Measurements from ENCODE around the gene JPT1. TPM values are rescaled to one million over a fixed set of nuclear protein-coding genes. Genes with fewer than 3 reads are reported as not detected.

JPT1 gene
- total RNA-seq, 1 donor from 2014 or later = 23.0 TPM

DNA sequence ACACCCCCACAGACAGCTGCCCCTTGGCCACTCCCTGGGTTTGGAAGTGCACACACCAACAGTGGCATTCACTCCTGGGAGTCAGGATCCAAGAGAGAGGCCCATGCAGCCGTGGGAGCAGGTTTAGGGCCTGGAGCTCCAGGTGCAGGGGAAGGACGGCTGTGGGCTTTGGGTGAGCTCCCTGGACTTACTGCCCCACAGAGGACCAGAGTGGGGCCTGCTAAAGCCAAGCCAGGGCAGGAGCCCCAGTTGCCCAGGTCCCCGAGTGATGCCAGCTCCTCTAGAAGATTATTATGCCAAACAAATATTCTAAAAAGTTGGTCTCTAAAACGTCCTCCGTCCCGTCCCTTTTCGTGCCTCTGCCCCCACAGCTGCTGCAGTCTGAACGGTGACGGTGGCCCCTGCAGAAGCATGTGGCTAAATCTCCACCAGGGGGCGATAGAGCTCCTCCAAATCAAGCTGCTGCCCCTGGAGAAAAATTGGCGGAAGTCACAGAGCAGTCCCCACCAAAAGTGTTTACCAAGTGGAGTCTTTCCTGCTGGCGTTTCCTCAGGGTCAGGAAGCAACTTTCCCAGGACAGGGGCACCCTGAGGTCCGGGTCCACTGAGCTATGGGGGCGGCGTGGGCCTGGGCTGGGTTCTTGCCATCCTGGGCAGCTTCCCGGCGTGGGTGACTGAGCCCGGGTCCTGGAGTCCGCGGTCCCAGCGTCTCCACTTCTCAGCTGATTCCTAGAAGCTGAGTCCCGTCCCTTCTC, 40.3 kb downstream of the JPT1 start:
- Histone ChIP-seq H3K27ac (peak overlapping the region; percentile 68 to 84), H3K36me3 (peaks cover 3 to 5% of the 10 kb centered on the region in 2 donors), H3K4me1 (peaks cover 3 to 30% of the 10 kb centered on the region in 2 donors), H3K9me3 (no peaks in the 10 kb centered on the region), H3K4me3 (peak overlapping the region; percentile 45 to 70), H3K27me3 (no peaks in the 10 kb centered on the region)
- TF ChIP-seq, protein P1, sequence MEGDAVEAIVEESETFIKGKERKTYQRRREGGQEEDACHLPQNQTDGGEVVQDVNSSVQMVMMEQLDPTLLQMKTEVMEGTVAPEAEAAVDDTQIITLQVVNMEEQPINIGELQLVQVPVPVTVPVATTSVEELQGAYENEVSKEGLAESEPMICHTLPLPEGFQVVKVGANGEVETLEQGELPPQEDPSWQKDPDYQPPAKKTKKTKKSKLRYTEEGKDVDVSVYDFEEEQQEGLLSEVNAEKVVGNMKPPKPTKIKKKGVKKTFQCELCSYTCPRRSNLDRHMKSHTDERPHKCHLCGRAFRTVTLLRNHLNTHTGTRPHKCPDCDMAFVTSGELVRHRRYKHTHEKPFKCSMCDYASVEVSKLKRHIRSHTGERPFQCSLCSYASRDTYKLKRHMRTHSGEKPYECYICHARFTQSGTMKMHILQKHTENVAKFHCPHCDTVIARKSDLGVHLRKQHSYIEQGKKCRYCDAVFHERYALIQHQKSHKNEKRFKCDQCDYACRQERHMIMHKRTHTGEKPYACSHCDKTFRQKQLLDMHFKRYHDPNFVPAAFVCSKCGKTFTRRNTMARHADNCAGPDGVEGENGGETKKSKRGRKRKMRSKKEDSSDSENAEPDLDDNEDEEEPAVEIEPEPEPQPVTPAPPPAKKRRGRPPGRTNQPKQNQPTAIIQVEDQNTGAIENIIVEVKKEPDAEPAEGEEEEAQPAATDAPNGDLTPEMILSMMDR (IDR thresholded peaks at IDR 0.05) = peak; percentile 93 to 95 (median 95)
- intact Hi-C loops (cut with DNase I) = loop anchor here (1.0 to 5.0 kb wide), 5 partner anchors 17 to 158 kb away; partner anchors contain the start of genes MIF4GD and NT5C
- peak; percentile 53 to 95 for DNase-seq (ENCODE audit: low spot score in 2 of 2)

DNA sequence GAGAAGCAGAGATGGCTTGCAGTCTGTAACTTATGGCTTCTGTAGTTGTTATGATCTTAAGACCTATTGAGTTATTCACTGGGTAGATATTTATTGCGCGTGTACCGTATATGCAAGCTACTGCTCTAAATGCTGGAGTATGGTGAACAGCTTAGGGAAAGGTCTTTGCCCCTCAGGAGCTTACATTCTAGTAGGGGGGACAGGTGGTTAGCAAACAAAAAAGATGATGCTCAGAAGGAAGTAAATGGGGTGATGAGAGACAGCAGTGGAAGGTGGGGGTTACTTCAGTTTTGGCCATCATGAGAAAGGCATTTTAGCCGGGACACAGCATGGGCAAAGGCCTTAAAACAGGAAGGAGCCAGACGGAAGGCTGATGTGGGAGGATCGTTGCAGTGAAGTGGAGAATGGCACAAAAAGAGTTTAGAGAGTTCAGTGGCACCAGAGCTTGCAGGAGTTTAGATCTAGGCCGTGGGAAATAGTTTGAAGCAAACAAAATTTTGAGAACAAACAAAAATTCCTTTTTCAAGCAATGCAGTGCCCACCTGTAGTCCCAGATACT, 42.5 kb downstream of the JPT1 start:
- Histone ChIP-seq H3K27ac (no peak overlapping the region), H3K9me3 (no peaks in the 10 kb centered on the region), H3K4me1 (peaks cover 3 to 30% of the 10 kb centered on the region in 2 donors), H3K4me3 (no peak overlapping the region), H3K36me3 (no peaks in the 10 kb centered on the region), H3K27me3 (no peaks in the 10 kb centered on the region)
- no peak for DNase-seq (ENCODE audit: low spot score in 2 of 2)
- TF ChIP-seq, protein P1 (IDR thresholded peaks at IDR 0.05) = no peak
- intact Hi-C loops (cut with DNase I) = loop anchor here (5.0 kb wide), 1 partner anchor 160 kb away; the partner anchor contains the start of gene MIF4GD

DNA sequence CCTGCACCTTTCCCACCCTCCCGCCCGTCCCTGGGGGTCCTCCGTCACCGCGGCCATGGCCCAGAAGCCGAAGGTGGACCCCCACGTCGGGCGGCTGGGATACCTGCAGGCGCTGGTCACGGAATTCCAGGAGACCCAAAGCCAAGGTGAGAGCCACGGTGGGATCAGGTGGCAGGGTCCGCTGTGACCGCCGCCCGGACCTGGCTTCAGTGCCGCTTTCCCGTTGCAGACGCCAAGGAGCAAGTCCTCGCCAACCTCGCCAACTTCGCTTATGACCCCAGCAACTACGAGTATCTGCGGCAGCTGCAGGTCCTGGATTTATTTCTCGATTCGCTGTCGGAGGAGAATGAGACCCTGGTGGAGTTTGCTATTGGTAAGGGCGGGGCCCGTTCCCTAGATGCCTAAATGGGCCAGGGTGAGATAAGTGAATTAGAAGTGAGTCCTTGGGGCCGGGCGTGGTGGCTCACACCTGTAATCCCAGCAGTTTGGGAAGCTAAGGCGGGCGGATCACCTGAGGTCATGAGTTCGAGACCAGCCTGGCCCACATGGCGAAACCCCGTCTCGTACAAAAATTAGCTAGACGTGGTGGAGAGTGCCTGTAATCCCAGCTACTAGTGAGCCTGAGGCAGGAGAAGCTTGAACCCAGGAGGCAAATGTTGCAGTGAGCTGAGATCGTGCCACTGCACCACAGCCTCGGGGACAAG, 43.9 kb downstream of the JPT1 start:
- Histone ChIP-seq H3K4me3 (peak overlapping the region; percentile 93 to 94), H3K4me1 (peaks cover 3 to 31% of the 10 kb centered on the region in 2 donors), H3K9me3 (no peaks in the 10 kb centered on the region), H3K36me3 (no peaks in the 10 kb centered on the region), H3K27ac (peak overlapping the region; percentile 41 to 44), H3K27me3 (no peaks in the 10 kb centered on the region)
- TF ChIP-seq, protein P1 (IDR thresholded peaks at IDR 0.05) = no peak
- intact Hi-C loops (cut with DNase I) = loop anchor here (5.0 kb wide), 1 partner anchor 162 kb away; the partner anchor contains the start of gene MIF4GD
- DNase-seq (ENCODE audit: low spot score in 2 of 2) = no peak

DNA sequence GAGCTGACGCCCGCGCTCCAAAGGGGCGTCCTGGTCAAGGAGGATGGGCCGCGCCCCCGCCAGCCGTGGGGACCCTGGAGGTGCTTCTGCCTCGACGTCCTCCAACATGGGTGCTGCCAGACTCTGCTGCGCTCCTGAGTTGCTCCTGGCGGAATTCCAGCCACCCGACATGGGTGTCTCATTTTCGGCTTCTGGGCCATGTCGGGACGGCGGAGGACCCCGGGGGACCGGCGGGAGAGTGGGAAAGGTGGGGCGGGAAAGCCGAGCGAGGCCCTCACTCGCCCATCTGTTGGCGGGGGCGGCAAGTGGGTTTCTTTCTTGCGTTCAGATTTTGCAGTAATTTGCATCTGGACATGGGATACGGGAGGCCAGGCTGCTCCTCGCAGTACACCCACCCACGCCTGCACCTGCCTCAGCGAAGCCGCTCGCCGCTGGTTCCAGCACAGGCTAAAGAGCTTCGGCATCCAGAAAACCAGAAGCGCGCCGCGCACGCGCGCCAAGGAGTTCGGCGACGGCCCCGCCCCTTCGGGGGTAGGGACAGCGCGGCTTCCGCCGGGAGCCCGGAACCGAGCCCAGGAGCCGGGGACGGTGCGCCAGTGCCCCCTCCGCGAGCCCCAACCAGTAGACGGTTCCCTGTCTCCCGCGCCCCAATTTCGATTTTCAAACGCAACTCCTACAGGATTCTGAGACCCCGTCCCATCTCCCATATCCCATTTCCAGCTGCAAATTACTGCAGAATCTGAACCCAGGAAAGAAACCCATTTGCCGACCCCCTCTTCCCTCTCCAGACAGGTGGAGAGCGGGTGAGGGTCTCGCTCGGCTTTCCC, 44.7 kb downstream of the JPT1 start, which contains the start of gene ARMC7:
Gene ARMC7 (plus strand): TSS at position 563 of the 827 bp plus-strand sequence. CDS start 320 bp downstream, outside the sequence.
- TF ChIP-seq, protein P1 (IDR thresholded peaks at IDR 0.05) = no peak
- Histone ChIP-seq H3K4me1 (peaks cover 3 to 24% of the 10 kb centered on the region in 2 donors), H3K27ac (peak within 1 kb of the TSS; percentile 41 to 44), H3K36me3 (no peaks in the 10 kb centered on the region), H3K4me3 (peak within 1 kb of the TSS; percentile 93 to 94), H3K9me3 (no peaks in the 10 kb centered on the region), H3K27me3 (no peaks in the 10 kb centered on the region)
- intact Hi-C loops (cut with DNase I) = loop anchor here (2.0 to 5.0 kb wide), 3 partner anchors 63 to 163 kb away; partner anchors contain the start of genes ATP5PD, KCTD2 and MIF4GD
- peak; percentile 48 to 93 for DNase-seq (ENCODE audit: low spot score in 2 of 2)

DNA sequence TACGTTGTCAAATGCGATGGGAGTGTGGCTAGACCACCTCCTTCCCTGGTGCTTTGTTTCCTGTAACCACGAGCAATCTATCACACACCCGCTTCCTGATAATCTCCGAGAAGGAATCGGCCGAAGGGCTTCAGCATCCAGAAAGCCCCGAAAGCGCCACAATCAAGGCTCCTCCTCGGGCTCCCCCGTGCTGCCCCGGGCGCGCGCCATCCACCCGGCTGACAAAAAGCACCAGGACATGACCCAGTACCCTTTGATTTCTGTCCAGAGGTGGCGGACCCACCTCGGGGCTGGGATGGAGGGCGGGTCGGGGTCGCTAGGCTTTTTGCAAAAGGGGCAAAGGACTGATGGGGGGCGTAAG, 45.3 kb downstream of the JPT1 start:
- Histone ChIP-seq H3K4me3 (peak overlapping the region; percentile 93 to 94), H3K4me1 (peaks cover 3 to 23% of the 10 kb centered on the region in 2 donors), H3K9me3 (no peaks in the 10 kb centered on the region), H3K36me3 (no peaks in the 10 kb centered on the region), H3K27me3 (no peaks in the 10 kb centered on the region), H3K27ac (no peak overlapping the region)
- intact Hi-C loops (cut with DNase I) = loop anchor here (2.0 to 5.0 kb wide), 2 partner anchors 62 to 147 kb away; partner anchors contain the start of genes ATP5PD and KCTD2
- no peak for DNase-seq (ENCODE audit: low spot score in 2 of 2)
- TF ChIP-seq, protein P1 (IDR thresholded peaks at IDR 0.05) = no peak
